Adrenal gland (tissue), 12 donors: ENCODE data around the gene ZDHHC14. TPM values are rescaled to one million over a fixed set of nuclear protein-coding genes. Genes with fewer than 3 reads are reported as not detected.

Experiments
- DNase-seq, 7 donors: peaks; one replicate each; pipeline ENCODE4 v3.0.0-alpha.2; 2019 to 2020
- H3K27ac ChIP-seq, 5 donors: fragments of 200-600 bp; sonication (generic) in 4 of 5; 1 replicate in 3 of 5; 2 replicates in 2 of 5; pipeline versions ENCODE4 v1.5.1 to v1.8.0; 2016 to 2020; ENCODE audit warnings: mild to moderate bottlenecking in 1 of 5
- H3K27me3 ChIP-seq: fragments of 200-600 bp; 2 replicates; pipeline ENCODE4 v1.8.0; 2021
- H3K36me3 ChIP-seq, 2 donors: fragments of 200-600 bp; replicated peaks in 1 of 2; 1 replicate in 1 of 2; 2 replicates in 1 of 2; pipeline versions ENCODE4 v1.5.1 to v1.8.0; 2018 to 2022
- H3K4me1 ChIP-seq, 2 donors: fragments of 200-600 bp; replicated peaks in 1 of 2; 1 replicate in 1 of 2; 2 replicates in 1 of 2; pipeline versions ENCODE4 v1.5.1 to v1.8.0; 2018 to 2021
- H3K4me3 ChIP-seq, 4 donors: fragments of 200-600 bp; sonication (generic) in 3 of 4; one replicate each; pipeline ENCODE4 v1.5.1; 2016 to 2018
- H3K9me3 ChIP-seq, 3 donors: fragments of 200-600 bp; sonication (generic) in 1 of 3; replicated peaks in 1 of 3; 1 replicate in 2 of 3; 2 replicates in 1 of 3; pipeline versions ENCODE4 v1.5.1 to v1.8.0; 2016 to 2021
- POLR2A ChIP-seq, 2 donors: fragments of 450-650 bp; IDR thresholded peaks; one replicate each; pipeline ENCODE4 v1.6.1; 2017; ENCODE audit warnings: antibody characterized with exemption in 2 of 2, mild to moderate bottlenecking in 2 of 2, moderate library complexity in 1 of 2
- WGBS, 4 donors: extraction: QIAGEN DNeasy Blood & Tissue Kit in 2 of 4; methylation state at CpG; one replicate each; pipeline versions ENCODE4 v1.1.5 to v1.1.7; 2013 to 2017; 5-methylcytosine and 5-hydroxymethylcytosine counted together
- intact Hi-C, 2 donors: fragments of 100-400 bp; cut with DNase I; formaldehyde crosslinking; loops; one replicate each; pipeline versions ENCODE4 v1.14.1 to v1.15.0; 2022 to 2023
- polyA plus RNA-seq, 3 donors: library from polyadenylated mRNA; stranded (reverse); fragments of 200-250 nt in 2 of 3; fragments of 350-450 nt in 1 of 3; fragmentation: Illumina TruSeq in 1 of 3; extraction: RNeasy Lipid Tissue Mini Kit (QIAGEN cat#74804) in 1 of 3; gene quantifications; one replicate each; pipeline ENCODE4 v1.2.3, GENCODE V29; 2013 to 2014
- total RNA-seq, 9 donors: library from RNA; depleted of rRNA in 4 of 9; stranded (reverse); fragments of >200 nt in 4 of 9; fragments of 120-200 nt in 1 of 9; fragmentation: NEBNext Ultra II Directional in 1 of 9; extraction: Animal tissue kit (Norgen Biotek cat#: 25700) in 1 of 9; gene quantifications; one replicate each; pipeline versions ENCODE4 v1.1.0 to v1.2.4, GENCODE V29; 2013 to 2023
- TF ChIP-seq, protein P1 (sequence below), 6 experiments: fragments of 450-650 bp in 4 of 6; fragments of 200-600 bp in 2 of 6; sonication (generic) in 1 of 6; IDR thresholded peaks; 1 replicate in 5 of 6; 2 replicates in 1 of 6; pipeline versions ENCODE4 v1.5.1 to v1.8.0; 2016 to 2021; ENCODE audit warnings: antibody characterized with exemption in 6 of 6, mild to moderate bottlenecking in 2 of 6, moderate library complexity in 1 of 6
- donor health status: healthy with polysubstance abuse.
- donor health status: Bipolar disorder and iron deficiency.
- donor health status: DM: yes; HTN: yes; CAD: no.
- donor health status: DM: no; HTN: no; CAD: no.
- donor health status: DM: no; HTN: no; CAD: no.
- donor health status: DM: yes; HTN: yes; CAD: no.

ZDHHC14 gene
- total and polyA plus RNA-seq, 12 donors = 3.8 to 14.3 (median 8.8) TPM

DNA sequence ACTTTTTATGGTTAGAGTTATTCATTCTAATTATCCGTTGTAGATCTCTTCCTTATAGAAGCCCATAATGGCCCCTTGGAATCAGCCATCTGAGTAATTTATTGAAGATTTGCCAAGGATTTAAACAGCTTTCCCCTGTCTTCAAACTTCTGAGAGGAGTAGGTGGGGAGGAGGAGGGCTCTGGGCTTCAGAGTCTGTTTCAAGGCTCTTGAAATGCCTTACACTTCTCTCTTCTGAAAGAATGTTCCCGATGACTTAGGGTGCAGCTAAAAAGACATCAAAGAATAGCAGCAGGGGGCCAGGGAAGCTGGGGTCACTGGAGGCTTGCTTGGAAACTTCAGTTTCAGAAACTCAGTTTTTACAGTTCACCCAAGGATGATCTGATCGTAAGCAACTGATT is 165.3 kb downstream of the ZDHHC14 start:
- no peak overlapping the region for H3K27ac ChIP-seq
- intact Hi-C loops = no loop called here
- no peak for DNase-seq
- H3K9me3 ChIP-seq = no peaks in the 10 kb centered on the region
- H3K27me3 ChIP-seq = no peaks in the 10 kb centered on the region
- 48 to 74% (median 60%) methylated on average over 3 of the region's 3 CpGs for WGBS, 4 donors
- no peaks in the 10 kb centered on the region for H3K4me1 ChIP-seq
- no peak overlapping the region for H3K4me3 ChIP-seq
- TF ChIP-seq, protein P1, sequence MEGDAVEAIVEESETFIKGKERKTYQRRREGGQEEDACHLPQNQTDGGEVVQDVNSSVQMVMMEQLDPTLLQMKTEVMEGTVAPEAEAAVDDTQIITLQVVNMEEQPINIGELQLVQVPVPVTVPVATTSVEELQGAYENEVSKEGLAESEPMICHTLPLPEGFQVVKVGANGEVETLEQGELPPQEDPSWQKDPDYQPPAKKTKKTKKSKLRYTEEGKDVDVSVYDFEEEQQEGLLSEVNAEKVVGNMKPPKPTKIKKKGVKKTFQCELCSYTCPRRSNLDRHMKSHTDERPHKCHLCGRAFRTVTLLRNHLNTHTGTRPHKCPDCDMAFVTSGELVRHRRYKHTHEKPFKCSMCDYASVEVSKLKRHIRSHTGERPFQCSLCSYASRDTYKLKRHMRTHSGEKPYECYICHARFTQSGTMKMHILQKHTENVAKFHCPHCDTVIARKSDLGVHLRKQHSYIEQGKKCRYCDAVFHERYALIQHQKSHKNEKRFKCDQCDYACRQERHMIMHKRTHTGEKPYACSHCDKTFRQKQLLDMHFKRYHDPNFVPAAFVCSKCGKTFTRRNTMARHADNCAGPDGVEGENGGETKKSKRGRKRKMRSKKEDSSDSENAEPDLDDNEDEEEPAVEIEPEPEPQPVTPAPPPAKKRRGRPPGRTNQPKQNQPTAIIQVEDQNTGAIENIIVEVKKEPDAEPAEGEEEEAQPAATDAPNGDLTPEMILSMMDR (IDR thresholded peaks at IDR 0.05) = no peak
- H3K36me3 ChIP-seq = no peaks in the 10 kb centered on the region

DNA sequence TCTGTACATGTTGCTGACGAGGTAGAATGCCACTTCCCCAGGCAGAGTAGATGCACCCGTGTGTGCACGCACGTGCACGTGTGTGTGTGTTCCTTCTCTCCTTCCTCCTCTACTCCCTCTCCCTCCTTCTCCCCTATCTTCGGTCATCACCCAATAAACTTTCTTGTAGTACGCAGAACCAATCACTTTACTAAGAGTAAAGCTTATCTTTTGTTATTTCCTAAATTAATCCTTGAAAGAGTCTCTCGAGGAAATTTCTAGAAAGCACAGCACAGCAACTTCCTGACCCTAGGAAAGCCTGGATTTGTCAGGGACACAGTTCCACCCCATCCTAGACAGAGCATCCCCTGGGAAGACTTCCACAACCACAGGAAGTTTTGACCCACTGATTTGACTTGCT is 166.1 kb downstream of the ZDHHC14 start:
- H3K27ac ChIP-seq = no peak overlapping the region
- intact Hi-C loops = no loop called here
- WGBS, 4 donors = 81 to 91% (median 89%) methylated on average over 8 of the region's 8 CpGs
- H3K9me3 ChIP-seq = no peaks in the 10 kb centered on the region
- DNase-seq = no peak
- TF ChIP-seq POLR2A (IDR thresholded peaks at IDR 0.05) = no peak
- H3K4me1 ChIP-seq = no peaks in the 10 kb centered on the region
- H3K4me3 ChIP-seq = no peak overlapping the region
- no peaks in the 10 kb centered on the region for H3K27me3 ChIP-seq
- no peaks in the 10 kb centered on the region for H3K36me3 ChIP-seq

DNA sequence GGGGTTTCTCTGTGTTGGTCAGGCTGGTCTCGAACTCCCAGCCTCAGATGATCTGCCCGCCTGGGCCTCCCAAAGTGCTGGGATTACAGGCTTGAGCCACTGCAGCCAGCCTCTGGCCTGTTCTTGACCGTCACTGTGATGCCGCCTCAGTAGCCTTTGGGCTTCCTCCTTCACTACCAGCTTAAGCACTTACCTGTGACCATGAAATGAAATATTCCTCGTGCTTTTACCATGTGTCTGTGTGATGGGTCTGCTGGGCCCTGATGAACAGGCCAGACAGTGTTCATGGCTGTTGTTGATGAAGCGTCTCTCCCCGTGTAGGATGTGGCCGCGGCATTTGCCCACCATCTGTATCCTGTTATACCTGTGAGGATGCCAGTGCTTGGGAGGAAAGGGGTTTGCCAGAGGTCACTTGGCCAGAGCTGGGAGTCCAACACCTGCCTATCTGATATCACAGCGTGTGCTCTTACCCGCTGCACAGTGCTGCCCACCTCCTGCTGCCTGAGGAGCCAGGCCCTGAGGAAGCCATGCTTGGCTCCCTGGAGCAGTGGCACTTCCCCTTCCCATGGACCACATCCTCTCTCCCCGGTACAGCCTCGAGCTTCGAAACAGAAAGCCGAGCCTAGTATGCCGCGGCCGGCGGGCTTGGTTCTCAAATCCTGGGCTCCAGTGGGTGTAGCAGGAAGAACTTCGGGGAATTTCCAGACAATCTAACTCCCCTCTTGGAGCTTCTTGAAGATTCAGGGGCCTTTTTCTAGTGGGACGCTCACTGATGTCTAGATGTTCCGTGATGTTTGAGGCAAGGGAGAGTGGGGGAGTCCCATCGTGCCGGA is 167.9 kb downstream of the ZDHHC14 start:
- intact Hi-C loops = no loop called here
- H3K9me3 ChIP-seq = no peaks in the 10 kb centered on the region

DNA sequence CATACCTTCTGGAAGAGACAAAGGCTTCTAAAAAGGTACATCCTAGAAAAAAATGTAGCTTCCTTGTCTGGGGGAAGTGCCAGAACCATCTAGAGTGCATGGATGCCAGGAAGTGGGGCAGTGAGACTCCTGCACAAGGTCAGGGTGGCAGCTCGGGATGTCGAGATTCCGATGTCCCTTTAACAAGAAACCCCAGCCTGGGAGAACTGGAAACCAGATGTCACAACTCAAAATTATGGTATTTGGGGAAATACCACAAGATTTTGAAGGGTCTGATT is 168.4 kb downstream of the ZDHHC14 start:
- Histone ChIP-seq H3K4me3 (no peak overlapping the region), H3K36me3 (no peaks in the 10 kb centered on the region), H3K27ac (no peak overlapping the region), H3K27me3 (no peaks in the 10 kb centered on the region), H3K4me1 (no peaks in the 10 kb centered on the region), H3K9me3 (no peaks in the 10 kb centered on the region)
- DNase-seq = no peak
- intact Hi-C loops = no loop called here
- WGBS, 4 donors = 87 to 93% (median 90%) methylated on average over 3 of the region's 3 CpGs
- TF ChIP-seq, protein P1 (IDR thresholded peaks at IDR 0.05) = no peak
- TF ChIP-seq POLR2A (IDR thresholded peaks at IDR 0.05) = no peak

More for the DNA sequence above, 167.9 kb downstream of the ZDHHC14 start:
- 73 to 84% (median 80%) methylated on average over 12 to 24 of the region's 24 CpGs for WGBS, 4 donors
- TF ChIP-seq POLR2A (IDR thresholded peaks at IDR 0.05) = no peak
- TF ChIP-seq, protein P1 (IDR thresholded peaks at IDR 0.05) = no peak
- Histone ChIP-seq H3K27me3 (no peaks in the 10 kb centered on the region), H3K4me3 (no peak overlapping the region), H3K27ac (no peak overlapping the region), H3K36me3 (no peaks in the 10 kb centered on the region), H3K4me1 (no peaks in the 10 kb centered on the region)
- peak in 4 of 7 donors; percentile 22 to 58 (median 35) for DNase-seq
